HL-60/S4 treated with phorbol 12-myristate 13-acetate at 8.2 ng/mL for 4 days and 3 days (cell line): ENCODE results near the gene DNMT1.
"Not testable (repeated sequence)": the region's sequence is repeated elsewhere in the genome, so short reads cannot be mapped to it uniquely, and the experiment has no call there.

Source experiments
- in situ Hi-C: fragments of 300-500 bp; cut with MboI; formaldehyde crosslinking; loops from 2 replicates; pipeline ENCODE4 v1.15.0; 2022; ENCODE audit warnings: low sequenced_read_pairs

Gene DNMT1

DNA sequence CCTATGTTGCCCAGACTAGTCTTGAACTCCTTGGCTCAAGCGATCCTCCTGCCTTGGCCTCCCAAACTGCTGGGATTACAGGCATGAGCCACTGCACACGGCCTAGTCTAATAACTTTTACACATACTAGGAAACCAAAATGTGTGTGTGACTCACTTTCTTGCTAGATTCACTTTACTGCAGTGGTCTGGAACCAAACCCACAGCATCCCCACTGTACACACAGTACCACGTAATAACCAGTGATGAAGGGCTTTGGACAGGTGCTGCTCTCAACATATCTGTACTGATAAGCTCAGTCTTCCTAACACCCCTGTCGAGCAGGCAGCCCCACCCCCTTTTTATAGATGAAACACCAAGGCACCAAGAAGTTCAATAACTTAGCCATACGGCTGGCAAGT is 5.1 kb downstream of the DNMT1 start:
- in situ Hi-C loops = no loop called here

- in situ Hi-C loops = no loop called here
These were observed 7.4 kb downstream of the DNMT1 start for GRCh38 chr19:10187315-10187714.

DNA sequence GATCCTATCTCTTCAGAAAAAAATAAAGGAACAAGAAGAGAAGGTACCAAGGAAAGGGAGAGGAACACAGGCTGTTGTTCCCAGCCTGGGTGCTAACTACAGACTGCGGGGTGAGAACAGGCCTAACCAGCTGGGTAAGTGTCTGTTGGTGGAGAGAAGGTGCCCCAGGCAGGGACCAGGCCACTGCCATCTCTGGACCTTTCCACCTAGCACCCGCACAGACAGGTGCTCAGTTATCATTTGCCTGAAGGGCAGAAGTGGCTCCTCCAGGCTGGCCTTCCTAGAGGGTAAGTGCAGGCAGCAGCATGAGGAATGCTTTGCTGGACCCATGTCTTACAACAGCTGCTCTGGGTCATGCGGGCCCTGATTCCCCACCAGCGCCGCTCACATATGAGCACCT is 10.1 kb downstream of the DNMT1 start:
- in situ Hi-C loops = no loop called here

DNA sequence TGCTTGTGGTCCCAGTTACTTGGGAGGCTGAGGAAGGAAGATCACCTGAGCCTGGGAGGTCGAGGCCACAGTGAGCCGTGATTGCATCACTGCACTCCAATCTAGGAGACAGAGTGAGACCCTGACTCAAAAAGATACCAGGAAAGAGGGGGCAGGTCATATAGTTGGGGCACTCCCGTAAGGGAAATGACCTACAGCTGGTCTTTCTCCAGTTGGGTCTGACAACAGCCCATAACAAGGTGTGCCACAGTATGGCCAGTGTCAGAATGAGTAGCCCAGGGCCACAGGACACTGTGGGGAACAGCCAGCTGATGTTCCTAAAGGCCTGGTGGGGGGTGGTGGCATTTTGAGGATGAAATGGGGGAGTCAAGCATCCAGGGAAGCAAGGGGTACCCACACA is 10.8 kb downstream of the DNMT1 start:
- in situ Hi-C loops = no loop called here

GRCh38 chr19:10182847-10183246 is 11.9 kb downstream of the DNMT1 start:
- in situ Hi-C loops = no loop called here

GRCh38 chr19:10182076-10182475 is 12.7 kb downstream of the DNMT1 start:
- in situ Hi-C loops = no loop called here

GRCh38 chr19:10180459-10180858 is 14.3 kb downstream of the DNMT1 start:
- in situ Hi-C loops = no loop called here

DNA sequence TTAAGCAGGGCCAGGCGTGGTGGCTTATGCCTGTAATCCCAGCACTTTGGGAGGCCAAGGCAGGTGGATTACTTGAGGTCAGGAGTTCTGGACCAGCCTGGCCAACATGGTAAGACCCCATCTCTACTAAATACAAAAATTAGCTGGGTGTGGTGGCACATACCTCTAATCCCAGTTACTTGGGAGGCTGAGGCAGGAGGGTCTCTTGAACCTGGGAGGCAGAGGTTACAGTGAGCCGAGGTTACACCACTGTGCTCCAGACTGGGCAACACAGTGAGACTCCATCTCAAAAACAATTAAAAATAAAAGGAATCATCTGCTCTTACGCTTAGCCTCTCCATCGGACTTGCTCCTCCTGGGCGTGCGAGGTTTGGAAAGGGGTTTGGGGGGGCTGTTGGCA is 14.7 kb downstream of the DNMT1 start:
- in situ Hi-C loops = not testable (repeated sequence)

DNA sequence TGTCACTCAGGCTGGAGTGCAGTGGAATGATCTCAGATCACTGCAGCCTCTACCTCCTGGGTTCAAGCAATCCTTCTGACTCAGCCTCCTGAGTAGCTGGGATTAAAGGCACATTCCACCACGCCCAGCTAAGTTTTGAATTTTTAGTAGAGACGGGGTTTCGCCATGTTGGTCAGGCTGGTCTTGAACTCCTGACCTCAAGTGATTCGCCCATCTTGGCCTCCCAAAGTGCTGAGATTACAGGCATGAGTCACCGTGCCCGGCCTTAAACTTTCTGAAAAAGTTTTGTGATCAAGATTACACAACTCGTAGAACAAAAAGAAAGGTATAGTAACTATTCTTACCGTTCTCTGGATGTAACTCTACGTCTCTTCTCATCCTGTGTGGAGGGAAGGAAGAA is 21.2 kb downstream of the DNMT1 start:
- in situ Hi-C loops = no loop called here

- in situ Hi-C loops = no loop called here
These were observed 26.3 kb downstream of the DNMT1 start for GRCh38 chr19:10168386-10168948.

DNA sequence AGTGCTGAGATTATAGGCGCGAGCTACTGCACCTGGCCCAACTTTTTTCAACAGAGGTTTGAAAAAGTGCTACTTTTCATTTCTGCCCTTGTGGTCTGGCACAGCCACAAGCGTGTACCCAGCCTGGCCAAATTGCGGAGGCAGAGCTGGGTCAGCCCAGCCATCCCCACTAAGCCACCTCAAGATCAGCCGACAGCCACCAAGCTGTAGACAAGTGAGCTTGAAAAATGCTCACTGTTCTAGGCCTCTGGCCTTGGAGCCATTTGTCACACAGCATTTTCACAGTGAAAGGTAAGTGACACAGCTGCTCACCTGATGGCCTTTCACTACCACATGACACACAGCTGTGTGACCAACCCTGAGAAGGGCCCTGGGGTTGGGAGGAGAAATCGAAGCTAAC is 27.3 kb downstream of the DNMT1 start:
- in situ Hi-C loops = no loop called here

GRCh38 chr19:10166501-10166900 is 28.3 kb downstream of the DNMT1 start:
- in situ Hi-C loops = not testable (repeated sequence)

DNA sequence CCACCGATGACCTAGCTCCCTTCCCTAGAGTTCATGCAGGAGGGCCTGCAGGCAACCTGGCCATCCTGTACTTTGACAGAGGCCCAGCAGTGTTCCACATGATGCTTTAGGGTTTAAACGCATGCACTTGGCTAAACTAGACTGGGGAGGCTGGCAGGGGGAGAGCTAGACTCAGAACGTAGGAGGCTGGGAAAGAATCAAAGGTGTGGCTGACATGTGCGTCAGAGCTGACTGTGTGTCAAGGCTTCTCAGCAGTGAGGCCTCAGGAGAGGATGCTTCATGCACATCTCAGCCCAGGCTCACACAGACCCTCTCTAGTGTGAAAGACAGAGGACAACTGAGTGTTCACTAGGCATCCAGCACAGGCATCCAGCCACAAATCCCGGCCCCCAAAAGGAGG is 28.7 kb downstream of the DNMT1 start:
- in situ Hi-C loops = no loop called here

- in situ Hi-C loops = no loop called here
These were observed 31.2 kb downstream of the DNMT1 start for GRCh38 chr19:10163536-10163935.

DNA sequence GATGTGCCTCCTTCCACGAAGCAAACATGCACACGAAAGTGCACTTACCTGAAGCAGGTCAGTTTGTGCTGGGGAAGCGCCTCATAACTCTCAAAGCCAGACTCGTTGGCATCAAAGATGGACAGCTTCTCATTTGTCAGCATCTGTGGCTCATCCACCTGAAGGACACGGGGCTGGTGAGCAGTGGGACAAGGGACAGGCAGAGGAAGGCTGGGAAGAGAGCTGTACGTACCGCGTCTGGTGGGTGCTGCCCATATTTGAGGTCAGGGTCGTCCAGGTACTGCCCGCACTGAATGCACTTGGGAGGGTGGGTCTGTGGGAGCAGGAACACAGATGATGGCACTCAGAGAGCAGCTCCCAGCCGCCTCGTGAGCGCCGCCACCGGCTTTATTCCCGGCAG is 35.1 kb downstream of the DNMT1 start:
- in situ Hi-C loops = no loop called here

GRCh38 chr19:10158485-10158884 is 36.3 kb downstream of the DNMT1 start:
- in situ Hi-C loops = no loop called here

GRCh38 chr19:10158071-10158470 is 36.7 kb downstream of the DNMT1 start:
- in situ Hi-C loops = no loop called here

DNA sequence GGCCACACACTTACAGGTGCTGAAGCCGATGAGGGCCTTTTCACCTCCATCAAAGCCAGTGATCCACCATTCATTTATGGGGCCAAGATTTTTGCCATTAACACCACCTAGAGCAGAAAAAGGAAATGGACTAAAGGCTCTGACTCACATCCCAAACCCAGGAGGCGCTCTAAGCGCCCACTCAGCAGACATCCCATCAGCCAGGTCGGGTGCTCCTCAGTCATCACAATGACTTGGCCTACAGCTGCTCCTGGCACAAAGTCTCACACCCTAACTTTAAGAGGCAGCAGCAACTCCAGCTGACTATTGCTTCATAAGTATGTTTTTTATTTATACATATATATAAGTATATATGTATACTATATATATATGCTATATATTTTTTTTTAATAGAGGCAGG is 38.9 kb downstream of the DNMT1 start:
- in situ Hi-C loops = no loop called here

GRCh38 chr19:10152100-10152499 is 42.7 kb downstream of the DNMT1 start:
- in situ Hi-C loops = no loop called here

- in situ Hi-C loops = no loop called here
These were observed 43.2 kb downstream of the DNMT1 start for GRCh38 chr19:10151521-10151920.

- in situ Hi-C loops = no loop called here
These were observed 45.3 kb downstream of the DNMT1 start for GRCh38 chr19:10149427-10149826.

DNA sequence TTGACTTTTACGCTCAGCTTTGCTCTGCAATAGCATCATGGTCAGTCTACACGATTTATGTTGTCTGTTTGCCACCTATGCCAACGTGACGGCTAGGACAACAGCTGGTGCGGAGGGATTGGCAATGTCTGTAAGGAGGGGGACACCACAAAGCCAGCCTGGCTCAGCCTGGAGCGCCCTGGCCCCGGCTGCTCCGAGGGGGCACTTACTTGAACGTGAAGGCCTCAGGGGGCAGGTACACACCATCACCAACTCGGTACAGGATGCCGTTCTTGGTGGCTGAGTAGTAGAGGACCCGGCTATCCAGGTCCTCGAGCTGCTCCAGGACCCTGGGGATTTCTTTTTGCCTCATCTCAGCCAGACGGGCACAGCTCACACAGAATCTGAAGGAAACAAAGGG is 48.6 kb downstream of the DNMT1 start:
- in situ Hi-C loops = no loop called here

GRCh38 chr19:10145031-10145430 is 49.7 kb downstream of the DNMT1 start:
- in situ Hi-C loops = no loop called here

DNA sequence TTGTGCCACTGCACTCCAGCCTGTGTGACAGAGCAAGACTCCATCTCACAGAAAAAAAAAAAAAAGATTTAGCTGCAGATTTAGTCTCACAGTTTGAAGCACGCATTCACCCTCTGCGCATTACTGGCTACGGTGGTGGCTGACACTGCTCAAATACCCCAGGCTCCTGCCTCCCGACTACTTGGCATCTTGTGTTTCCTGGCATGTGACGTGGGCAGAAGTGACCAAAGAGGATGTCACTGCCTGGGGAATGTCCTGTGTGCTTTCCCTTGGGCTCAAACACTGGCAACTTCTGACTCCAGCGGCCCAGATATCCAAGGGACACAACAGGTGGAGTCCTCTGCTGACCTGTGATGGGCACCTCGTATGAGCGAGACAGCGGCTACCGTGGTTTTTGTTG is 50.4 kb downstream of the DNMT1 start:
- in situ Hi-C loops = no loop called here
